Heart left ventricle (tissue), 16 donors: ENCODE results near the gene HSPA12A. TPM values are rescaled to one million over a fixed set of nuclear protein-coding genes. Genes with fewer than 3 reads are reported as not detected.

Experiments
- ATAC-seq, 4 donors: fragments of 200-7000 bp; cut with Tn5 transposase; one replicate each; pipeline ENCODE4 v1.9.1; 2020 to 2022; ENCODE audit warnings: moderate library complexity in 4 of 4, mild to moderate bottlenecking in 3 of 4, moderate number of reproducible peaks in 1 of 4
- DNase-seq, 5 donors: peaks; one replicate each; pipeline ENCODE4 v3.0.0-alpha.2; 2020
- H3K27ac ChIP-seq, 12 donors: fragments of 200-600 bp; sonication (generic) in 4 of 12; one replicate each; pipeline versions ENCODE4 v1.5.0 to v1.8.0; 2016 to 2022; ENCODE audit warnings: mild to moderate bottlenecking in 2 of 12
- H3K27me3 ChIP-seq, 9 donors: fragments of 200-600 bp; sonication (generic) in 2 of 9; one replicate each; pipeline versions ENCODE4 v1.5.1 to v1.8.0; 2016 to 2022; ENCODE audit warnings: mild to moderate bottlenecking in 3 of 9
- H3K36me3 ChIP-seq, 9 donors: fragments of 200-600 bp; sonication (generic) in 2 of 9; one replicate each; pipeline versions ENCODE4 v1.5.0 to v1.8.0; 2018 to 2022; ENCODE audit warnings: mild to moderate bottlenecking in 2 of 9
- H3K4me1 ChIP-seq, 12 donors: fragments of 200-600 bp; sonication (generic) in 4 of 12; one replicate each; pipeline versions ENCODE4 v1.5.0 to v1.8.0; 2016 to 2022; ENCODE audit warnings: mild to moderate bottlenecking in 3 of 12
- H3K4me3 ChIP-seq, 12 donors: fragments of 200-600 bp; sonication (generic) in 4 of 12; one replicate each; pipeline versions ENCODE4 v1.5.0 to v1.8.0; 2017 to 2022; ENCODE audit warnings: mild to moderate bottlenecking in 9 of 12, moderate library complexity in 4 of 12
- H3K9me3 ChIP-seq, 12 donors: fragments of 200-600 bp; sonication (generic) in 4 of 12; one replicate each; pipeline versions ENCODE4 v1.5.0 to v1.8.0; 2016 to 2022; ENCODE audit warnings: mild to moderate bottlenecking in 1 of 12
- POLR2A ChIP-seq, 2 donors: fragments of 450-650 bp; IDR thresholded peaks; one replicate each; pipeline ENCODE4 v1.6.1; 2017; ENCODE audit warnings: antibody characterized with exemption in 2 of 2, mild to moderate bottlenecking in 2 of 2, moderate library complexity in 2 of 2
- WGBS, 4 donors: extraction: QIAGEN DNeasy Blood & Tissue Kit in 2 of 4; methylation state at CpG; one replicate each; pipeline versions ENCODE4 v1.1.5 to v1.1.7; 2013 to 2018; 5-methylcytosine and 5-hydroxymethylcytosine counted together
- intact Hi-C, 10 donors: fragments of 100-400 bp; cut with DNase I; formaldehyde crosslinking; loops; one replicate each; pipeline versions ENCODE4 v1.11.1 to v1.14.2; 2022
- polyA plus RNA-seq, 2 donors: library from polyadenylated mRNA; stranded (reverse); fragments of 200-250 nt; gene quantifications; one replicate each; pipeline ENCODE4 v1.2.3, GENCODE V29; 2013
- total RNA-seq, 9 donors: library from RNA; depleted of rRNA in 2 of 9; stranded (reverse); fragments of >200 nt in 2 of 9; fragmentation: NEBNext Ultra II Directional in 3 of 9; extraction: Animal tissue kit (Norgen Biotek cat#: 25700) in 3 of 9; gene quantifications; one replicate each; pipeline versions ENCODE4 v1.1.0 to v1.2.4, GENCODE V29; 2016 to 2023
- TF ChIP-seq, protein P1 (sequence below), 12 donors: fragments of 200-600 bp; sonication (generic) in 4 of 12; IDR thresholded peaks; one replicate each; pipeline versions ENCODE4 v1.5.0 to v1.8.0; 2018 to 2022; ENCODE audit warnings: antibody characterized with exemption in 12 of 12, mild to moderate bottlenecking in 5 of 12
- donor health status: ischemic (EF 13 %, LVEDD 7.1; RV severe dilation, severe dysfunction).
- donor health status: healthy with polysubstance abuse.
- donor health status: DM: no; HTN: yes; CAD: no.
- donor health status: DM: no; HTN: no; CAD: no.
- donor health status: ischemic (EF 25% LVEDD 6.9; RV normal size, moderate dysfunction).
- donor health status: ischemic (EF 25% LVEDD 5.7; RV mildly dilated, moderate dysfunction).
- donor health status: healthy.
- donor health status: DM: yes; HTN: yes; CAD: no.
- donor health status: ischemic (EF 35%, LVEDD 5.7; RV mildly dilated, moderate dysfunction).
- donor health status: nonischemic (EF 11% LVEDD 7.7; RV severe dilation, severe dysfunction).
- donor health status: DM: yes; HTN: yes; CAD: no.
- donor health status: PGD.
- donor health status: ischemic (EF 29% LVEDD 5.4; RV normal size, mild dysfunction).
- donor health status: nonischemic (EF 23%, LVEDD 6.1; RV moderate dilation, normal function).

The HSPA12A gene
- total and polyA plus RNA-seq, 11 donors, result 4.7 to 17.0 (median 13.5) TPM

DNA sequence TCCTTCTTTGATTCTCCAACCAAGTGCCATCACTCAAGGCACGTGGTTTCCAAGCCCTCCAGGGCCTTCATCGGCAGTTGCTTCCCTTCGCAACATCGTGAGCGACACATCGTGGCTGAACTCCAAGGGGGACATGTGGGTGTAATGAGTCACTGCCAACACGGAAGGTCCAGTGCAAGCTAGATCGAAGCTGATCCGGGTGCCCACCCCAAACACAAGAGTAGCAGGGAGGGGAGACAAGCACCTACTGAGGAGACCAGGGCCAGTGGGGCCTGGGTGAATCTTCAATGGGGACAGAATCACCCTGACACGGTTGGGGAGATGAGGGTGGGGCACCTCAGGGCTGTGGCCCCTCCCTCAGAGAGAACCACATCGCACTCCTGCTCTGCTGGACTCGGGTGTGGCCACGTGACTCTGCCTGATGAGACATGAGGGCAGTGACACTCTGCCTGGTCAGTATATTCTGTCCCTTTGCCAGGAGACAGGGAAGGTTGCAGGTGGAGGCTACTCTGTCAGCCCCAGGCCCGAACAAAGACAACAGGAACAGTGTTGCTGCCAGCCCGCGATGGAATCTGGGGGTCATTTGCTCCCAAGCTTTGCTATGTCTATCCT, 36.8 kb upstream of the HSPA12A start:
- DNase-seq (peak in 1 of 5 donors; percentile 52), ATAC-seq (no peak)
- H3K4me3 ChIP-seq, result no peak overlapping the region
- H3K36me3 ChIP-seq, result no peaks in the 10 kb centered on the region
- H3K9me3 ChIP-seq, result no peaks in the 10 kb centered on the region
- intact Hi-C loops, result no loop called here
- no peak overlapping the region for H3K27ac ChIP-seq
- TF ChIP-seq POLR2A (IDR thresholded peaks at IDR 0.05), result no peak
- TF ChIP-seq, protein P1, sequence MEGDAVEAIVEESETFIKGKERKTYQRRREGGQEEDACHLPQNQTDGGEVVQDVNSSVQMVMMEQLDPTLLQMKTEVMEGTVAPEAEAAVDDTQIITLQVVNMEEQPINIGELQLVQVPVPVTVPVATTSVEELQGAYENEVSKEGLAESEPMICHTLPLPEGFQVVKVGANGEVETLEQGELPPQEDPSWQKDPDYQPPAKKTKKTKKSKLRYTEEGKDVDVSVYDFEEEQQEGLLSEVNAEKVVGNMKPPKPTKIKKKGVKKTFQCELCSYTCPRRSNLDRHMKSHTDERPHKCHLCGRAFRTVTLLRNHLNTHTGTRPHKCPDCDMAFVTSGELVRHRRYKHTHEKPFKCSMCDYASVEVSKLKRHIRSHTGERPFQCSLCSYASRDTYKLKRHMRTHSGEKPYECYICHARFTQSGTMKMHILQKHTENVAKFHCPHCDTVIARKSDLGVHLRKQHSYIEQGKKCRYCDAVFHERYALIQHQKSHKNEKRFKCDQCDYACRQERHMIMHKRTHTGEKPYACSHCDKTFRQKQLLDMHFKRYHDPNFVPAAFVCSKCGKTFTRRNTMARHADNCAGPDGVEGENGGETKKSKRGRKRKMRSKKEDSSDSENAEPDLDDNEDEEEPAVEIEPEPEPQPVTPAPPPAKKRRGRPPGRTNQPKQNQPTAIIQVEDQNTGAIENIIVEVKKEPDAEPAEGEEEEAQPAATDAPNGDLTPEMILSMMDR (IDR thresholded peaks at IDR 0.05), result no peak
- H3K27me3 ChIP-seq, result no peaks in the 10 kb centered on the region
- WGBS, 4 donors, result 84 to 88% (median 86%) methylated on average over 16 of the region's 16 CpGs
- H3K4me1 ChIP-seq, result peaks cover 0 to 5% (median 0%) of the 10 kb centered on the region in 12 donors

GRCh38 chr10:116777006-116777405, 34.6 kb upstream of the HSPA12A start:
- ATAC-seq, result no peak
- DNase-seq, result no peak
- TF ChIP-seq, protein P1 (IDR thresholded peaks at IDR 0.05), result no peak
- no peak for TF ChIP-seq POLR2A (IDR thresholded peaks at IDR 0.05)
- intact Hi-C loops, result no loop called here
- Histone ChIP-seq H3K27ac (no peak overlapping the region), H3K9me3 (no peaks in the 10 kb centered on the region), H3K4me3 (no peak overlapping the region), H3K4me1 (peaks cover 0 to 5% (median 0%) of the 10 kb centered on the region in 12 donors), H3K36me3 (no peaks in the 10 kb centered on the region), H3K27me3 (no peaks in the 10 kb centered on the region)
- 79 to 86% (median 85%) methylated on average over 8 of the region's 8 CpGs for WGBS, 4 donors

- Histone ChIP-seq H3K4me1 (peaks cover 0 to 12% (median 2%) of the 10 kb centered on the region in 12 donors), H3K4me3 (no peak overlapping the region), H3K27me3 (no peaks in the 10 kb centered on the region), H3K36me3 (no peaks in the 10 kb centered on the region), H3K9me3 (no peaks in the 10 kb centered on the region), H3K27ac (no peak overlapping the region)
- ATAC-seq (no peak), DNase-seq (no peak)
- WGBS, 4 donors, result 80 to 83% (median 81%) methylated on average over 12 to 15 of the region's 15 CpGs
- intact Hi-C loops, result no loop called here
- no peak for TF ChIP-seq POLR2A (IDR thresholded peaks at IDR 0.05)
- TF ChIP-seq, protein P1 (IDR thresholded peaks at IDR 0.05), result no peak
These were observed 33.4 kb upstream of the HSPA12A start for GRCh38 chr10:116775488-116776400.

DNA sequence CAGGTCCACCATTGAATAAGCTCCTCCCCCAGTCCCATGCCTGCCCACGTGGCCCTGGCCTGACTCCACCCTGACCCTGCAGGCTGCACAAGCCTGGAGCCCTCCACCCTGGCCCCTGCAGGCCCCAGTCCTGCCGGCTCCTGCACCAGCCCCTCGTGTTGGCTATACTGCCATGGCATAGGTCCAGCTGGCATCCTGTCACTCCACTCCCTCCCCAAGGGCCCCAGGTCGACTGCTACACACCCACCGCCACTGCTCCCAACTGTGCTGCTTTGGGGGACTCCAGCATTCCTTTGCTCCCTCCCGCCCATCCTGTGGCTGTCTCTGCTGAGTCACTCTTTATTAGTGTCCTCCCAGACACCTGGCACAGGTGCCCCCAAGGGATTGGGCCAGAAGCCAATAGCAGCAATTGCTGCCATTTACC, 32.4 kb upstream of the HSPA12A start:
- TF ChIP-seq, protein P1 (IDR thresholded peaks at IDR 0.05), result no peak
- no peak for TF ChIP-seq POLR2A (IDR thresholded peaks at IDR 0.05)
- peaks cover 0 to 17% (median 2%) of the 10 kb centered on the region in 12 donors for H3K4me1 ChIP-seq
- H3K27me3 ChIP-seq, result no peaks in the 10 kb centered on the region
- intact Hi-C loops, result no loop called here
- H3K4me3 ChIP-seq, result no peak overlapping the region
- WGBS, 4 donors, result 31 to 43% (median 34%) methylated on average over 6 of the region's 6 CpGs
- H3K9me3 ChIP-seq, result no peaks in the 10 kb centered on the region
- no peak overlapping the region for H3K27ac ChIP-seq
- ATAC-seq (no peak), DNase-seq (no peak)
- H3K36me3 ChIP-seq, result no peaks in the 10 kb centered on the region
